Midbrain (tissue), 1 donor: Measurements from ENCODE around the gene C8A.
A peak's percentile ranks its signal among the peaks of the same experiment; 100 is the strongest.

Source experiments
- DNase-seq: peaks from one replicate; lab custom pipeline; 2025; lab: John Stamatoyannopoulos, UW

C8A gene

GRCh38 chr1:56854521-56855099, at the start of gene C8A:
C8A (plus strand) TSS chr1:56854797; CDS start chr1:56854902, 105 bp downstream.
- no peak for DNase-seq

- DNase-seq = no peak
Measured at GRCh38 chr1:56806804-56807203, 47.8 kb upstream of the C8A start.

GRCh38 chr1:56808410-56808809, 46.2 kb upstream of the C8A start:
- DNase-seq = peak; percentile 62

- DNase-seq = no peak
Measured at GRCh38 chr1:56811331-56811730, 43.3 kb upstream of the C8A start.

GRCh38 chr1:56814205-56814604, 40.4 kb upstream of the C8A start:
- no peak for DNase-seq

- no peak for DNase-seq
Measured at GRCh38 chr1:56816264-56816663, 38.3 kb upstream of the C8A start.

- DNase-seq = no peak
Measured at GRCh38 chr1:56816909-56817308, 37.7 kb upstream of the C8A start.

GRCh38 chr1:56817716-56818463, 36.7 kb upstream of the C8A start:
- DNase-seq = no peak

- DNase-seq = no peak
Measured at GRCh38 chr1:56819387-56819899, 35.2 kb upstream of the C8A start, which contains the start of gene FYB2. FYB2 (minus strand) TSS chr1:56819404; CDS start chr1:56819290, 114 bp downstream.

- peak; percentile 74 for DNase-seq
Measured at GRCh38 chr1:56820755-56821461, 33.7 kb upstream of the C8A start.

- DNase-seq = no peak
Measured at GRCh38 chr1:56821462-56821797, 33.2 kb upstream of the C8A start.

- no peak for DNase-seq
Measured at GRCh38 chr1:56824271-56824670, 30.3 kb upstream of the C8A start.

- no peak for DNase-seq
Measured at GRCh38 chr1:56824938-56825337, 29.7 kb upstream of the C8A start.

- DNase-seq = no peak
Measured at GRCh38 chr1:56825436-56825835, 29.2 kb upstream of the C8A start.

- no peak for DNase-seq
Measured at GRCh38 chr1:56827711-56828110, 26.9 kb upstream of the C8A start.

GRCh38 chr1:56830052-56830451, 24.5 kb upstream of the C8A start:
- DNase-seq = no peak

- peak; percentile 80 for DNase-seq
Measured at GRCh38 chr1:56831871-56832693, 22.5 kb upstream of the C8A start.

GRCh38 chr1:56833088-56833487, 21.5 kb upstream of the C8A start:
- no peak for DNase-seq

- no peak for DNase-seq
Measured at GRCh38 chr1:56834137-56834900, 20.3 kb upstream of the C8A start.

GRCh38 chr1:56835657-56836056, 18.9 kb upstream of the C8A start:
- DNase-seq = no peak

- no peak for DNase-seq
Measured at GRCh38 chr1:56836359-56836758, 18.2 kb upstream of the C8A start.
